Colon (tissue), 2 donors: Measurements from ENCODE around the gene C1orf74.

Experiments used
- FAIRE-seq: peaks from 2 replicates; lab custom pipeline; 2012; peaks lifted over from hg19 to GRCh38; lab: Jason Lieb, UNC
- donor health status: control.
- donor health status: control.

C1orf74 gene

GRCh38 chr1:209769971-209770370 is 14.4 kb downstream of the C1orf74 start:
- no peak for FAIRE-seq

- FAIRE-seq: no peak
Measured at GRCh38 chr1:209769171-209769904, 15.0 kb downstream of the C1orf74 start.

- no peak for FAIRE-seq
Measured at GRCh38 chr1:209768354-209768774, 16.0 kb downstream of the C1orf74 start.

- no peak for FAIRE-seq
Measured at GRCh38 chr1:209767706-209768105, 16.7 kb downstream of the C1orf74 start.

GRCh38 chr1:209767096-209767495 is 17.3 kb downstream of the C1orf74 start:
- no peak for FAIRE-seq

GRCh38 chr1:209766051-209766450 is 18.3 kb downstream of the C1orf74 start:
- FAIRE-seq: no peak

- FAIRE-seq: no peak
Measured at GRCh38 chr1:209761011-209761635, 23.2 kb downstream of the C1orf74 start.

- FAIRE-seq: no peak
Measured at GRCh38 chr1:209759829-209760359, 24.5 kb downstream of the C1orf74 start.

- FAIRE-seq: no peak
Measured at GRCh38 chr1:209758400-209758799, 26.0 kb downstream of the C1orf74 start.

- FAIRE-seq: no peak
Measured at GRCh38 chr1:209756615-209757445, 27.5 kb downstream of the C1orf74 start.

- FAIRE-seq: no peak
Measured at GRCh38 chr1:209755926-209756614, 28.3 kb downstream of the C1orf74 start, which contains the start of gene TRAF3IP3. Gene TRAF3IP3, plus strand, starts transcription at chr1:209756053. Its CDS starts 3,987 bp downstream, at chr1:209760040.

GRCh38 chr1:209755256-209755655 is 29.1 kb downstream of the C1orf74 start:
- no peak for FAIRE-seq

GRCh38 chr1:209752890-209753289 is 31.5 kb downstream of the C1orf74 start:
- FAIRE-seq: no peak

- no peak for FAIRE-seq
Measured at GRCh38 chr1:209751627-209752231, 32.6 kb downstream of the C1orf74 start.

GRCh38 chr1:209749670-209750323 is 34.6 kb downstream of the C1orf74 start:
- no peak for FAIRE-seq

- FAIRE-seq: no peak
Measured at GRCh38 chr1:209749205-209749604, 35.2 kb downstream of the C1orf74 start.

- FAIRE-seq: no peak
Measured at GRCh38 chr1:209748620-209749019, 35.7 kb downstream of the C1orf74 start.

- FAIRE-seq: no peak
Measured at GRCh38 chr1:209747580-209748262, 36.6 kb downstream of the C1orf74 start.

- no peak for FAIRE-seq
Measured at GRCh38 chr1:209746451-209747165, 37.8 kb downstream of the C1orf74 start.

- no peak for FAIRE-seq
Measured at GRCh38 chr1:209743145-209743482, 41.2 kb downstream of the C1orf74 start.
